ENCODE results near the gene GALNT7.

GALNT7 gene

DNA sequence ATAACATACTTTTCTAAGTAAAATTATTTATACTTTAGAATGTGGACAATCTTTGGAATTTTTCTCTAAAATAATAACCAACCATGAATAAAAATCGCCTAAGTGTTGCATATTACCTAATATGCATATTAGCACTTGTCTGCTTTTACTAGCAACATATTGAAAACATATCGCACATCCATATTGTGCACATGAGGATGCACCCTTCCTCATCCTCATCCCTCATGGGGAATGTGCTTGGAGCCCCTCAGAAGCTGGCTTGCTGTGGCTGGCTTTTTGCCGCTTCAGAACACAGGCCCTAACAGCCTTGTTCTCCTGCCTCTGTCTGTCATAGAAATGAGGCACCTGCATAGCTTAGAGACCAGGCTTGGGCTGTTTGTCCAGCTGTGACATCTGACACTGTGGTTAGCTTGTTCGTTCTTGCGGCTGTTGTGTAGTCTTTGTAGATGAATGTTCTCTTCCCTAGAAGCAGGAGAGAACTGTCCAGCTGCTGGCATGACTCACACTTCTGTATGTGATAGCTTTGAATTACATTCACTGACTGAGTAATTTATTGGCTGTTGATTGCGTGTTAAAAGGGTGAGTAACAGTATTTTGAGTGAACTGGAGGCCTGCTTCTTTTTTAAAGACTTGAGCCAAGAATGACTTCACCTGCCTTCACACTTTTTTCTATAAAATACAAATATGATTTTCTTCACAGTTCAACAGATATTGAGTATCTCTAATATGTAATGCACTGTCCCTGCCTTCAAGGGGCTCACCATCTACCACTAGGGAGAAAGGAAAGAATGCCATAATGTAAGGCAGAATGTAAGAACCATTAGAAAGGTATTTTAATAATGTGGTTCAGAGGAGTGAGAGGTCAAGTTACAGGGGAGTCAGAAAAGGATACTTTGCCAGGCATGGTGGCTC is 83.7 kb downstream of the GALNT7 start:
- no peak overlapping the region for H3K4me2 ChIP-seq (ENCODE audit: low read length)
- peaks cover 38% of the 10 kb centered on the region for H3K4me1 ChIP-seq (ENCODE audit: low read length)
- H3K4me3 ChIP-seq (ENCODE audit: low read length): no peak overlapping the region
- H3K79me2 ChIP-seq (ENCODE audit: low read length): peaks cover 10% of the 10 kb centered on the region
- no peaks in the 10 kb centered on the region for H3K27me3 ChIP-seq (ENCODE audit: low read depth, low read length)
- H2AFZ ChIP-seq (ENCODE audit: low read depth, low read length): no peak overlapping the region
- no peaks in the 10 kb centered on the region for H4K20me1 ChIP-seq (ENCODE audit: insufficient read depth, low read length)
- peaks cover 8% of the 10 kb centered on the region for H3K36me3 ChIP-seq (replicated peaks; ENCODE audit: low read depth, low read length)
- H3K27ac ChIP-seq (ENCODE audit: low read length): no peak overlapping the region
- H3K9ac ChIP-seq (ENCODE audit: low read length): no peak overlapping the region
- H3K9me3 ChIP-seq (ENCODE audit: insufficient read depth, low read length): no peaks in the 10 kb centered on the region
- TF ChIP-seq, protein P1, sequence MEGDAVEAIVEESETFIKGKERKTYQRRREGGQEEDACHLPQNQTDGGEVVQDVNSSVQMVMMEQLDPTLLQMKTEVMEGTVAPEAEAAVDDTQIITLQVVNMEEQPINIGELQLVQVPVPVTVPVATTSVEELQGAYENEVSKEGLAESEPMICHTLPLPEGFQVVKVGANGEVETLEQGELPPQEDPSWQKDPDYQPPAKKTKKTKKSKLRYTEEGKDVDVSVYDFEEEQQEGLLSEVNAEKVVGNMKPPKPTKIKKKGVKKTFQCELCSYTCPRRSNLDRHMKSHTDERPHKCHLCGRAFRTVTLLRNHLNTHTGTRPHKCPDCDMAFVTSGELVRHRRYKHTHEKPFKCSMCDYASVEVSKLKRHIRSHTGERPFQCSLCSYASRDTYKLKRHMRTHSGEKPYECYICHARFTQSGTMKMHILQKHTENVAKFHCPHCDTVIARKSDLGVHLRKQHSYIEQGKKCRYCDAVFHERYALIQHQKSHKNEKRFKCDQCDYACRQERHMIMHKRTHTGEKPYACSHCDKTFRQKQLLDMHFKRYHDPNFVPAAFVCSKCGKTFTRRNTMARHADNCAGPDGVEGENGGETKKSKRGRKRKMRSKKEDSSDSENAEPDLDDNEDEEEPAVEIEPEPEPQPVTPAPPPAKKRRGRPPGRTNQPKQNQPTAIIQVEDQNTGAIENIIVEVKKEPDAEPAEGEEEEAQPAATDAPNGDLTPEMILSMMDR (IDR thresholded peaks at IDR 0.05; ENCODE audit: low read depth, low read length): no peak
- no peak for TF ChIP-seq EZH2phosphoT487 (IDR thresholded peaks at IDR 0.05; ENCODE audit: low read depth)

DNA sequence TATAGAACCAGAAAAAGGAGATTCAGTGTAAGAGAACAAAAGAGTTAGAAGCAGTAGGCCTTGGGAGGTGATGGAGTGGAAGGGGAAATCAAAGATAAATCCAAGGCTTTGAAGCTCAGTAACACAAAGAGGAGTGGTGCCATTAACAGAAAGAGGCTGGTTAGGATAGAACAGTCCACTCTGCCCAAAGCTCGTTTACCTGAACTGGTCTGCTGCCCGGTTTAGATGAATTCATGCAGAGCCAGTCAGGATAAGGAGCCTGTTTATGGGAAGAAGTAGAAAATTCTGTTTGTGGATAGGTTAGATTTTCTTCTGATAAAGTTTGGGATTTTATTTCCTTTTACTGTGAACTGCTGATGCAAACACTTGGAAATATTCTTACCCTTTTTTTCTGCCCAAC is 85.0 kb downstream of the GALNT7 start:
- Histone ChIP-seq H3K4me1 (ENCODE audit: low read length) (peaks cover 32% of the 10 kb centered on the region), H2AFZ (ENCODE audit: low read depth, low read length) (no peak overlapping the region), H3K4me3 (ENCODE audit: low read length) (no peak overlapping the region), H3K4me2 (ENCODE audit: low read length) (no peak overlapping the region), H3K36me3 (replicated peaks; ENCODE audit: low read depth, low read length) (no peaks in the 10 kb centered on the region), H3K9me3 (ENCODE audit: insufficient read depth, low read length) (no peaks in the 10 kb centered on the region), H4K20me1 (ENCODE audit: insufficient read depth, low read length) (no peaks in the 10 kb centered on the region), H3K27ac (ENCODE audit: low read length) (no peak overlapping the region), H3K27me3 (ENCODE audit: low read depth, low read length) (no peaks in the 10 kb centered on the region), H3K9ac (ENCODE audit: low read length) (no peak overlapping the region), H3K79me2 (ENCODE audit: low read length) (peaks cover 10% of the 10 kb centered on the region)
- TF ChIP-seq, protein P1 (IDR thresholded peaks at IDR 0.05; ENCODE audit: low read depth, low read length): no peak

DNA sequence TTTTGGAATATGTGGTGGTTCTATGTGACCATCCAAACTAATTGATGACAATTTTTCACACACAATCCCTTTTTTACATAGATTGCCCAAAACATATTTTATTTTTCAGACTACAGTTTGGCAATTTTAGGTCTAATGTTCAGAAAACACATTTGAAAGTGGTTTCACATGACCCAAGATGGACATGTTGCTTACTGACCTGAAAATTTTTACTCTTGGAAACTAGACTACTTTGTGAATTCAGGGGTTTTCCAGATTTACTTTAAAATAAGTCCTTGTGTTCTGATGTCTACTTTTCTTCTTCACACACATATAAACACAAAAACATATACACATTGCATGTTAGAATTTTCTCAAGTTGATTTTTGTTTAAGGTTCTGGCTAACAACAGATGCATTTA is 86.0 kb downstream of the GALNT7 start:
- H4K20me1 ChIP-seq (ENCODE audit: insufficient read depth, low read length): no peaks in the 10 kb centered on the region
- no peak overlapping the region for H3K27ac ChIP-seq (ENCODE audit: low read length)
- no peaks in the 10 kb centered on the region for H3K27me3 ChIP-seq (ENCODE audit: low read depth, low read length)
- no peak for TF ChIP-seq EZH2phosphoT487 (IDR thresholded peaks at IDR 0.05; ENCODE audit: low read depth)
- TF ChIP-seq, protein P1 (IDR thresholded peaks at IDR 0.05; ENCODE audit: low read depth, low read length): no peak
- no peaks in the 10 kb centered on the region for H3K36me3 ChIP-seq (replicated peaks; ENCODE audit: low read depth, low read length)
- H3K79me2 ChIP-seq (ENCODE audit: low read length): peaks cover 7% of the 10 kb centered on the region
- H3K9me3 ChIP-seq (ENCODE audit: insufficient read depth, low read length): no peaks in the 10 kb centered on the region
- H2AFZ ChIP-seq (ENCODE audit: low read depth, low read length): no peak overlapping the region
- H3K9ac ChIP-seq (ENCODE audit: low read length): no peak overlapping the region
- H3K4me3 ChIP-seq (ENCODE audit: low read length): no peak overlapping the region
- H3K4me2 ChIP-seq (ENCODE audit: low read length): peak overlapping the region; percentile 35
- H3K4me1 ChIP-seq (ENCODE audit: low read length): peaks cover 21% of the 10 kb centered on the region

DNA sequence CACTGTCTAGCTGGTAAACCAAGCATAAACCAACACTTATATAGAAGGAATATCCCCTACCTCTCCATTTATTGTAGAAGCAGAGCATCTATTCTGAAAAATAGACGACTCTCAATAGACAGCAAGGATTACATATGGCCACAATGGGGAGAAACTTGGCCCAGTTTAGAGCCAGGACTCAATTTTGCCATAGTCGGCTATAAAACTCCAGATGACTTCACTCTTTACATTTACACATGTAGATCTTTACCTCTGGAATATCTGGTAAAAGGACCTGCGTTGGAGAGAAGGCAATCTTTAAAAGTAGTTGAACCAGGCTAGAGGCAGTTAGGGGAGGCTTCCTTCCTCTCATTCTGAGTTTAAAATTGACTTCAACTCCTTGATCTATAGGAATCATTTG is 88.2 kb downstream of the GALNT7 start:
- Histone ChIP-seq H3K27me3 (ENCODE audit: low read depth, low read length) (no peaks in the 10 kb centered on the region), H3K36me3 (replicated peaks; ENCODE audit: low read depth, low read length) (no peaks in the 10 kb centered on the region), H3K9ac (ENCODE audit: low read length) (no peak overlapping the region), H3K27ac (ENCODE audit: low read length) (no peak overlapping the region), H3K4me3 (ENCODE audit: low read length) (no peak overlapping the region), H3K4me1 (ENCODE audit: low read length) (peaks cover 12% of the 10 kb centered on the region), H2AFZ (ENCODE audit: low read depth, low read length) (no peak overlapping the region), H3K79me2 (ENCODE audit: low read length) (peaks cover 7% of the 10 kb centered on the region), H4K20me1 (ENCODE audit: insufficient read depth, low read length) (no peaks in the 10 kb centered on the region), H3K9me3 (ENCODE audit: insufficient read depth, low read length) (no peaks in the 10 kb centered on the region), H3K4me2 (ENCODE audit: low read length) (no peak overlapping the region)
- TF ChIP-seq EZH2phosphoT487 (IDR thresholded peaks at IDR 0.05; ENCODE audit: low read depth): no peak
- TF ChIP-seq, protein P1 (IDR thresholded peaks at IDR 0.05; ENCODE audit: low read depth, low read length): no peak
